ENCODE results near the gene MYB. TPM values are rescaled to one million over a fixed set of nuclear protein-coding genes. Genes with fewer than 3 reads are reported as not detected.

Gene MYB
- total and polyA plus RNA-seq, 2 of the 4 experiments (the other 2 are of a cell fraction), result 0.44 to 0.90 TPM

DNA sequence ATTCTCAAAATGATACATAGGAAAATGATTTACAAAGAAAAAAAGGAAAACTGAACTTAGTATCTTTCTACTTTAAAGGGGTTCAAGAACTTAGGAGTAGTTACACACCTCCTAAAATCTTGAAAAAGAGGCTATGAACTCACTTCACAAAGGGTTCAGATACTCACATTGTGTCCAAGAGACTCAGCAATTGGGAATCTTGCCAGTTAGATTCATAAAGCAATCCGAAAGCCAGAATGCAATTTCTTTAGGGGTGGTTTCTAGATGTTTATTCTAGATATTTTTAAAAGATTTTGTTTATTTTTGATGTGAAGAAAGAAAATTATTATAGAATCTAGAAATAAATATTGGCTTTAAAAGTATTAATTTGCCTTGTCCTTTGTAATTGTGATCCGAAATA, 1.7 kb upstream of the MYB start:
- Histone ChIP-seq H3K79me1 (ENCODE audit: low read depth in 1 of 2, low read length in 2 of 2) (no peaks in the 10 kb centered on the region), H3K27ac (ENCODE audit: insufficient read depth, low read length) (no peak overlapping the region), H3K4me1 (ENCODE audit: control insufficient read depth, insufficient read depth, low read length) (peaks cover 4% of the 10 kb centered on the region; the same call in 1 of the 2 replicates), H3K14ac (replicated peaks; ENCODE audit: low read depth, low read length) (no peak overlapping the region), H2BK5ac (ENCODE audit: low read depth, low read length, poor library complexity, severe bottlenecking) (no peak overlapping the region), H4K20me1 (ENCODE audit: insufficient read depth, low read length) (no peaks in the 10 kb centered on the region), H3K18ac (ENCODE audit: low read depth, low read length) (no peak overlapping the region), H3K4ac (ENCODE audit: low read depth, low read length) (no peak overlapping the region), H3K9me1 (ENCODE audit: insufficient read depth, low read length) (no peaks in the 10 kb centered on the region), H3K4me2 (ENCODE audit: low read depth, low read length) (no peak overlapping the region), H4K8ac (ENCODE audit: low read depth in 2 of 2, low read length in 2 of 2) (no peak overlapping the region), H3K9me3 (ENCODE audit: control insufficient read depth, insufficient read depth, low read length) (no peaks in the 10 kb centered on the region), H2BK20ac (ENCODE audit: low read depth, low read length) (no peak overlapping the region), H3K9ac (ENCODE audit: low read depth, low read length) (no peak overlapping the region), H3K27me3 (ENCODE audit: control insufficient read depth, insufficient read depth, low read length) (peaks cover 28% of the 10 kb centered on the region), H3K36me3 (ENCODE audit: control insufficient read depth, insufficient read depth, low read length) (no peaks in the 10 kb centered on the region), H2AK9ac (replicated peaks; ENCODE audit: low read depth, low read length, poor library complexity) (no peak overlapping the region), H2BK120ac (ENCODE audit: low read depth, low read length) (no peak overlapping the region), H2AK5ac (ENCODE audit: low read depth, low read length) (no peak overlapping the region), H3K23ac (ENCODE audit: low read depth, low read length) (no peak overlapping the region), H3K56ac (ENCODE audit: extremely low read depth, insufficient read depth, low read length) (no peak overlapping the region), H3K4me3 (ENCODE audit: insufficient read depth, low read depth, low read length) (no peak overlapping the region), H4K91ac (ENCODE audit: insufficient read depth, low read depth, low read length) (no peak overlapping the region), H4K5ac (ENCODE audit: low read depth, low read length) (no peak overlapping the region), H2AFZ (replicated peaks; ENCODE audit: low read length, poor library complexity) (no peak overlapping the region), H2BK15ac (ENCODE audit: low read depth, low read length) (no peak overlapping the region)
- no peak for ATAC-seq (ENCODE audit: low read depth)
- no peak for TF ChIP-seq MAZ (IDR thresholded peaks at IDR 0.05; ENCODE audit: borderline replicate concordance, low read depth, low read length)
- TF ChIP-seq, protein P1, sequence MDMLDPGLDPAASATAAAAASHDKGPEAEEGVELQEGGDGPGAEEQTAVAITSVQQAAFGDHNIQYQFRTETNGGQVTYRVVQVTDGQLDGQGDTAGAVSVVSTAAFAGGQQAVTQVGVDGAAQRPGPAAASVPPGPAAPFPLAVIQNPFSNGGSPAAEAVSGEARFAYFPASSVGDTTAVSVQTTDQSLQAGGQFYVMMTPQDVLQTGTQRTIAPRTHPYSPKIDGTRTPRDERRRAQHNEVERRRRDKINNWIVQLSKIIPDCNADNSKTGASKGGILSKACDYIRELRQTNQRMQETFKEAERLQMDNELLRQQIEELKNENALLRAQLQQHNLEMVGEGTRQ (IDR thresholded peaks at IDR 0.05; ENCODE audit: low read depth, low read length), result no peak
- TF ChIP-seq BHLHE40 (IDR thresholded peaks at IDR 0.05; ENCODE audit: low read depth, low read length), result no peak
- TF ChIP-seq, protein P2, sequence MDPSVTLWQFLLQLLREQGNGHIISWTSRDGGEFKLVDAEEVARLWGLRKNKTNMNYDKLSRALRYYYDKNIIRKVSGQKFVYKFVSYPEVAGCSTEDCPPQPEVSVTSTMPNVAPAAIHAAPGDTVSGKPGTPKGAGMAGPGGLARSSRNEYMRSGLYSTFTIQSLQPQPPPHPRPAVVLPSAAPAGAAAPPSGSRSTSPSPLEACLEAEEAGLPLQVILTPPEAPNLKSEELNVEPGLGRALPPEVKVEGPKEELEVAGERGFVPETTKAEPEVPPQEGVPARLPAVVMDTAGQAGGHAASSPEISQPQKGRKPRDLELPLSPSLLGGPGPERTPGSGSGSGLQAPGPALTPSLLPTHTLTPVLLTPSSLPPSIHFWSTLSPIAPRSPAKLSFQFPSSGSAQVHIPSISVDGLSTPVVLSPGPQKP (IDR thresholded peaks at IDR 0.05; ENCODE audit: borderline replicate concordance, low read depth, low read length), result no peak
- no peak for TF ChIP-seq RAD21 (IDR thresholded peaks at IDR 0.05; ENCODE audit: low read length)
- TF ChIP-seq MXI1 (IDR thresholded peaks at IDR 0.05; ENCODE audit: borderline replicate concordance, low read depth, low read length), result no peak
- dilution Hi-C loops (cut with HindIII; ENCODE audit: low sequenced_read_pairs, unreplicated experiment), result no loop called here
- no peak for DNase-seq
- ChIA-PET CTCF (interaction anchor here (1.9 kb wide), 1 partner anchor 16 kb away, joined by 6 read pairs; no protein-coding TSS in a partner anchor), POLR2A (ENCODE audit: unreplicated experiment) (no interaction called here)
- BruUV-seq (replicated peaks), result no TSS peak
- WGBS, 2 experiments (ENCODE audit: extremely low coverage in 2 of 2, insufficient read length in 1 of 2), result no CpG with 5 or more reads among the region's 2 CpGs
- in situ Hi-C loops (cut with MboI; ENCODE audit: low sequenced_read_pairs), result no loop called here
- intact Hi-C loops (cut with micrococcal nuclease), result no loop called here

All from IMR-90 (cell line).